Measurements from ENCODE around the gene TRUB1.

TRUB1 gene

GRCh38 chr10:114916653-114917052 lies 21.3 kb upstream of the TRUB1 start:
- Histone ChIP-seq H2BK12ac (ENCODE audit: low read length in 2 of 2) (no peak overlapping the region), H3K4me2 (ENCODE audit: low read length, poor library complexity, severe bottlenecking) (no peak overlapping the region), H3K23ac (ENCODE audit: low read length in 2 of 2) (no peak overlapping the region), H3K27me3 (ENCODE audit: control insufficient read depth in 1 of 2, insufficient read depth in 1 of 2, low read length in 2 of 2) (no peaks in the 10 kb centered on the region), H3K79me1 (replicated peaks; ENCODE audit: low read length, poor library complexity, severe bottlenecking) (peaks cover 2% of the 10 kb centered on the region), H3K9ac (ENCODE audit: low read length) (no peak overlapping the region), H2BK120ac (ENCODE audit: low read depth, low read length) (no peak overlapping the region), H2BK5ac (ENCODE audit: low read depth, low read length, poor library complexity, severe bottlenecking) (no peak overlapping the region), H3K18ac (ENCODE audit: low read depth in 1 of 2, low read length in 2 of 2) (peak overlapping the region in 1 of 2 experiments; percentile 48), H3K14ac (ENCODE audit: low read length in 2 of 2) (no peak overlapping the region), H4K91ac (ENCODE audit: low read length) (no peak overlapping the region), H3K4me3 (ENCODE audit: insufficient read depth in 1 of 2, low read depth in 1 of 2, low read length in 2 of 2) (no peak overlapping the region), H3K27ac (ENCODE audit: low read length, poor library complexity, severe bottlenecking) (no peak overlapping the region), H3K36me3 (ENCODE audit: control insufficient read depth in 1 of 2, insufficient read depth in 2 of 2, low read depth in 1 of 2, low read length in 2 of 2) (no peaks in the 10 kb centered on the region), H3K4me1 (ENCODE audit: control insufficient read depth, insufficient read depth, low read depth, low read length) (peaks cover 14% of the 10 kb centered on the region), H2AK5ac (ENCODE audit: low read length, severe bottlenecking) (peak overlapping the region; percentile 97), H4K8ac (ENCODE audit: low read length) (no peak overlapping the region), H3K4ac (ENCODE audit: low read depth in 1 of 2, low read length in 2 of 2) (no peak overlapping the region), H2BK15ac (ENCODE audit: low read depth, poor library complexity, severe bottlenecking) (no peak overlapping the region), H2AFZ (ENCODE audit: low read depth, low read length) (no peak overlapping the region), H3K9me3 (ENCODE audit: control insufficient read depth, low read length) (no peaks in the 10 kb centered on the region)
- WGBS = 98% methylated on average over 10 of the region's 10 CpGs
- no peak for DNase-seq

- Histone ChIP-seq H4K8ac (ENCODE audit: low read length) (no peak overlapping the region), H3K79me1 (replicated peaks; ENCODE audit: low read length, poor library complexity, severe bottlenecking) (peaks cover 2% of the 10 kb centered on the region), H2BK120ac (ENCODE audit: low read depth, low read length) (no peak overlapping the region), H3K4ac (ENCODE audit: low read depth in 1 of 2, low read length in 2 of 2) (no peak overlapping the region), H3K18ac (ENCODE audit: low read depth in 1 of 2, low read length in 2 of 2) (no peak overlapping the region), H3K4me1 (ENCODE audit: control insufficient read depth, insufficient read depth, low read depth, low read length) (peaks cover 14% of the 10 kb centered on the region), H3K4me3 (ENCODE audit: insufficient read depth in 1 of 2, low read depth in 1 of 2, low read length in 2 of 2) (no peak overlapping the region), H3K9ac (ENCODE audit: low read length) (no peak overlapping the region), H3K4me2 (ENCODE audit: low read length, poor library complexity, severe bottlenecking) (no peak overlapping the region), H4K91ac (ENCODE audit: low read length) (no peak overlapping the region), H2BK5ac (ENCODE audit: low read depth, low read length, poor library complexity, severe bottlenecking) (peak overlapping the region; percentile 94), H3K27me3 (ENCODE audit: control insufficient read depth in 1 of 2, insufficient read depth in 1 of 2, low read length in 2 of 2) (no peaks in the 10 kb centered on the region), H2AFZ (ENCODE audit: low read depth, low read length) (no peak overlapping the region), H3K9me3 (ENCODE audit: control insufficient read depth, low read length) (no peaks in the 10 kb centered on the region), H2AK5ac (ENCODE audit: low read length, severe bottlenecking) (peak overlapping the region; percentile 97), H2BK15ac (ENCODE audit: low read depth, poor library complexity, severe bottlenecking) (no peak overlapping the region), H2BK12ac (ENCODE audit: low read length in 2 of 2) (peak overlapping the region in 1 of 2 experiments; percentile 63), H3K14ac (ENCODE audit: low read length in 2 of 2) (no peak overlapping the region), H3K27ac (ENCODE audit: low read length, poor library complexity, severe bottlenecking) (peak overlapping the region; percentile 87), H3K36me3 (ENCODE audit: control insufficient read depth in 1 of 2, insufficient read depth in 2 of 2, low read depth in 1 of 2, low read length in 2 of 2) (no peaks in the 10 kb centered on the region), H3K23ac (ENCODE audit: low read length in 2 of 2) (no peak overlapping the region)
- 96% methylated on average over 1 of the region's 1 CpG for WGBS
- no peak for DNase-seq
Measured at GRCh38 chr10:114917459-114917858, 20.5 kb upstream of the TRUB1 start.

GRCh38 chr10:114917927-114918672 lies 19.9 kb upstream of the TRUB1 start:
- Histone ChIP-seq H3K23ac (ENCODE audit: low read length in 2 of 2) (no peak overlapping the region), H2BK12ac (ENCODE audit: low read length in 2 of 2) (no peak overlapping the region), H2BK120ac (ENCODE audit: low read depth, low read length) (no peak overlapping the region), H2BK15ac (ENCODE audit: low read depth, poor library complexity, severe bottlenecking) (no peak overlapping the region), H4K8ac (ENCODE audit: low read length) (no peak overlapping the region), H3K36me3 (ENCODE audit: control insufficient read depth in 1 of 2, insufficient read depth in 2 of 2, low read depth in 1 of 2, low read length in 2 of 2) (no peaks in the 10 kb centered on the region), H2AFZ (ENCODE audit: low read depth, low read length) (no peak overlapping the region), H2BK5ac (ENCODE audit: low read depth, low read length, poor library complexity, severe bottlenecking) (no peak overlapping the region), H3K18ac (ENCODE audit: low read depth in 1 of 2, low read length in 2 of 2) (no peak overlapping the region), H3K79me1 (replicated peaks; ENCODE audit: low read length, poor library complexity, severe bottlenecking) (peaks cover 3% of the 10 kb centered on the region), H3K9ac (ENCODE audit: low read length) (no peak overlapping the region), H3K4me2 (ENCODE audit: low read length, poor library complexity, severe bottlenecking) (no peak overlapping the region), H3K14ac (ENCODE audit: low read length in 2 of 2) (no peak overlapping the region), H2AK5ac (ENCODE audit: low read length, severe bottlenecking) (no peak overlapping the region), H4K91ac (ENCODE audit: low read length) (no peak overlapping the region), H3K4ac (ENCODE audit: low read depth in 1 of 2, low read length in 2 of 2) (no peak overlapping the region), H3K27me3 (ENCODE audit: control insufficient read depth in 1 of 2, insufficient read depth in 1 of 2, low read length in 2 of 2) (no peaks in the 10 kb centered on the region), H3K27ac (ENCODE audit: low read length, poor library complexity, severe bottlenecking) (peak overlapping the region; percentile 87), H3K4me1 (ENCODE audit: control insufficient read depth, insufficient read depth, low read depth, low read length) (peaks cover 13% of the 10 kb centered on the region), H3K4me3 (ENCODE audit: insufficient read depth in 1 of 2, low read depth in 1 of 2, low read length in 2 of 2) (no peak overlapping the region), H3K9me3 (ENCODE audit: control insufficient read depth, low read length) (no peaks in the 10 kb centered on the region)
- peak; percentile 69 for DNase-seq
- whole genome bisulfite sequencing = 26% methylated on average over 3 of the region's 3 CpGs

- no peaks in the 10 kb centered on the region for H3K9me3 ChIP-seq (ENCODE audit: control insufficient read depth, low read length)
- peak overlapping the region in 1 of 2 experiments; percentile 28 for H3K18ac ChIP-seq (ENCODE audit: low read depth in 1 of 2, low read length in 2 of 2)
- no peak overlapping the region for H4K91ac ChIP-seq (ENCODE audit: low read length)
- no peak overlapping the region for H2AFZ ChIP-seq (ENCODE audit: low read depth, low read length)
- H2BK120ac ChIP-seq (ENCODE audit: low read depth, low read length) = no peak overlapping the region
- WGBS = 90% methylated on average over 1 of the region's 1 CpG
- H3K4ac ChIP-seq (ENCODE audit: low read depth in 1 of 2, low read length in 2 of 2) = no peak overlapping the region
- no peak overlapping the region for H2BK5ac ChIP-seq (ENCODE audit: low read depth, low read length, poor library complexity, severe bottlenecking)
- H2BK12ac ChIP-seq (ENCODE audit: low read length in 2 of 2) = no peak overlapping the region
- H3K4me3 ChIP-seq (ENCODE audit: insufficient read depth in 1 of 2, low read depth in 1 of 2, low read length in 2 of 2) = no peak overlapping the region
- H4K8ac ChIP-seq (ENCODE audit: low read length) = no peak overlapping the region
- no peak overlapping the region for H2BK15ac ChIP-seq (ENCODE audit: low read depth, poor library complexity, severe bottlenecking)
- no peak overlapping the region for H3K27ac ChIP-seq (ENCODE audit: low read length, poor library complexity, severe bottlenecking)
- no peaks in the 10 kb centered on the region for H3K36me3 ChIP-seq (ENCODE audit: control insufficient read depth in 1 of 2, insufficient read depth in 2 of 2, low read depth in 1 of 2, low read length in 2 of 2)
- no peak overlapping the region for H3K4me2 ChIP-seq (ENCODE audit: low read length, poor library complexity, severe bottlenecking)
- no peak for DNase-seq
- H3K23ac ChIP-seq (ENCODE audit: low read length in 2 of 2) = no peak overlapping the region
- H3K9ac ChIP-seq (ENCODE audit: low read length) = no peak overlapping the region
- H3K79me1 ChIP-seq (replicated peaks; ENCODE audit: low read length, poor library complexity, severe bottlenecking) = peaks cover 2% of the 10 kb centered on the region
- no peaks in the 10 kb centered on the region for H3K27me3 ChIP-seq (ENCODE audit: control insufficient read depth in 1 of 2, insufficient read depth in 1 of 2, low read length in 2 of 2)
- H3K14ac ChIP-seq (ENCODE audit: low read length in 2 of 2) = no peak overlapping the region
- H2AK5ac ChIP-seq (ENCODE audit: low read length, severe bottlenecking) = peak overlapping the region; percentile 77
- H3K4me1 ChIP-seq (ENCODE audit: control insufficient read depth, insufficient read depth, low read depth, low read length) = peaks cover 12% of the 10 kb centered on the region
Measured at GRCh38 chr10:114920459-114920858, 17.5 kb upstream of the TRUB1 start.

Measured in mesenchymal stem cell (in vitro differentiated cells and primary cell).